Vagina (tissue), 2 donors: ENCODE measurements around the gene RFTN2.

Experiments
- POLR2A ChIP-seq, 2 donors: fragments of 450-650 bp; IDR thresholded peaks; one replicate each; pipeline ENCODE4 v1.6.1; 2017; ENCODE audit warnings: antibody characterized with exemption in 2 of 2, mild to moderate bottlenecking in 2 of 2, moderate library complexity in 2 of 2
- TF ChIP-seq, protein P1 (sequence below), 3 experiments: fragments of 450-650 bp in 2 of 3; fragments of 200-600 bp in 1 of 3; sonication (generic) in 1 of 3; IDR thresholded peaks; one replicate each; pipeline ENCODE4 v1.5.1; 2017 to 2019; ENCODE audit warnings: antibody characterized with exemption in 3 of 3, mild to moderate bottlenecking in 2 of 3, moderate library complexity in 2 of 3

DNA sequence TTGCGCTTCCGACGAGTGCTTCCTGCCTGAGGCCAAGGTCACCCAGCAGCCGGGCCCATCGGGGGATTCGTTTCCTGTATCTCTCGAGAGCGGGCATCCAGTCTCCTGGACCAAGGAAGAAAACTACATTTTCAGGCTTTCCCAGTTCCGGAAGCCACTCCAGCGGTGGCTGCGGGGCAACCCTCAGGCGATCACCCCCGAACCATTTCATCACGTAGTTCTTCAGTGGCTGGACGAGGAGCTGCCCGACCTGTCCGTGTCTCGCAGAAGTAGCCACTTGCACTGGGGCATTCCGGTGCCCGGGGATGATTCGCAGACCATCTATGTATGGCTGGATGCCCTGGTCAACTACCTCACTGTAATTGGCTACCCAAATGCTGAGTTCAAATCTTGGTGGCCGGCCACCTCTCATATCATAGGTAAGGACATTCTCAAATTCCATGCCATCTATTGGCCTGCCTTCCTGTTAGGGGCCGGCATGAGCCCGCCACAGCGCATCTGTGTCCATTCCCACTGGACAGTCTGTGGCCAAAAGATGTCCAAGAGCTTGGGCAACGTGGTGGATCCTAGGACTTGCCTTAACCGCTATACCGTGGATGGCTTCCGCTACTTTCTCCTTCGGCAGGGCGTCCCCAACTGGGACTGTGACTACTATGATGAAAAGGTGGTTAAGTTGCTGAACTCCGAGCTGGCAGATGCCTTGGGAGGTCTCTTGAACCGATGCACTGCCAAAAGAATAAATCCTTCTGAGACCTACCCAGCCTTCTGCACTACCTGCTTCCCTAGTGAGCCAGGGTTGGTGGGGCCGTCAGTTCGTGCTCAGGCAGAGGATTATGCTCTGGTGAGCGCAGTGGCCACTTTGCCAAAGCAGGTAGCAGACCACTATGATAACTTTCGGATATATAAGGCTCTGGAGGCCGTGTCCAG is 30.8 kb upstream of the RFTN2 start:
- TF ChIP-seq POLR2A (IDR thresholded peaks at IDR 0.05) = no peak
- TF ChIP-seq, protein P1, sequence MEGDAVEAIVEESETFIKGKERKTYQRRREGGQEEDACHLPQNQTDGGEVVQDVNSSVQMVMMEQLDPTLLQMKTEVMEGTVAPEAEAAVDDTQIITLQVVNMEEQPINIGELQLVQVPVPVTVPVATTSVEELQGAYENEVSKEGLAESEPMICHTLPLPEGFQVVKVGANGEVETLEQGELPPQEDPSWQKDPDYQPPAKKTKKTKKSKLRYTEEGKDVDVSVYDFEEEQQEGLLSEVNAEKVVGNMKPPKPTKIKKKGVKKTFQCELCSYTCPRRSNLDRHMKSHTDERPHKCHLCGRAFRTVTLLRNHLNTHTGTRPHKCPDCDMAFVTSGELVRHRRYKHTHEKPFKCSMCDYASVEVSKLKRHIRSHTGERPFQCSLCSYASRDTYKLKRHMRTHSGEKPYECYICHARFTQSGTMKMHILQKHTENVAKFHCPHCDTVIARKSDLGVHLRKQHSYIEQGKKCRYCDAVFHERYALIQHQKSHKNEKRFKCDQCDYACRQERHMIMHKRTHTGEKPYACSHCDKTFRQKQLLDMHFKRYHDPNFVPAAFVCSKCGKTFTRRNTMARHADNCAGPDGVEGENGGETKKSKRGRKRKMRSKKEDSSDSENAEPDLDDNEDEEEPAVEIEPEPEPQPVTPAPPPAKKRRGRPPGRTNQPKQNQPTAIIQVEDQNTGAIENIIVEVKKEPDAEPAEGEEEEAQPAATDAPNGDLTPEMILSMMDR (IDR thresholded peaks at IDR 0.05) = no peak
